ENCODE data around the gene OR2L8. TPM values are rescaled to one million over a fixed set of nuclear protein-coding genes. Genes with fewer than 3 reads are reported as not detected.

The OR2L8 gene
- total RNA-seq, 1 experiment from 2014 or later = not detected

- Histone ChIP-seq H3K27ac (ENCODE audit: low read length) (no peak within 1 kb of the TSS), H3K4me1 (ENCODE audit: control insufficient read depth, insufficient read depth, low read length) (no peaks in the 10 kb centered on the region), H3K36me3 (ENCODE audit: control insufficient read depth, insufficient read depth, low read length) (no peaks in the 10 kb centered on the region), H3K4me3 (ENCODE audit: low read depth in 2 of 2, low read length in 2 of 2) (no peak within 1 kb of the TSS), H3K27me3 (ENCODE audit: control insufficient read depth, insufficient read depth, low read length) (no peaks in the 10 kb centered on the region), H3K9me3 (ENCODE audit: control insufficient read depth, insufficient read depth, low read depth, low read length) (no peaks in the 10 kb centered on the region)
- intact Hi-C loops (cut with micrococcal nuclease; ENCODE audit: unreplicated experiment) = no loop called here
- POLR2A ChIA-PET = no interaction called here
- DNase-seq (ENCODE audit: low read depth, low spot score) (no peak), ATAC-seq (no peak)
- TF ChIP-seq SIN3A (IDR thresholded peaks at IDR 0.05; ENCODE audit: borderline replicate concordance, insufficient read depth, low read depth, low read length) = no peak
- in situ Hi-C loops (cut with HindIII; ENCODE audit: low pct_unique_long_range_greater_than_20kb, low sequenced_read_pairs) = no loop called here
- CTCF ChIA-PET = no interaction called here
- BruUV-seq (replicated peaks) = no TSS peak
These were observed 23.8 kb upstream of the OR2L8 start, which contains the start of gene OR2AJ1 for GRCh38 chr1:247924868-247925267. TSS of gene OR2AJ1 (plus strand) at chr1:247924889. CDS start at chr1:247933769, 8,880 bp downstream.

DNA sequence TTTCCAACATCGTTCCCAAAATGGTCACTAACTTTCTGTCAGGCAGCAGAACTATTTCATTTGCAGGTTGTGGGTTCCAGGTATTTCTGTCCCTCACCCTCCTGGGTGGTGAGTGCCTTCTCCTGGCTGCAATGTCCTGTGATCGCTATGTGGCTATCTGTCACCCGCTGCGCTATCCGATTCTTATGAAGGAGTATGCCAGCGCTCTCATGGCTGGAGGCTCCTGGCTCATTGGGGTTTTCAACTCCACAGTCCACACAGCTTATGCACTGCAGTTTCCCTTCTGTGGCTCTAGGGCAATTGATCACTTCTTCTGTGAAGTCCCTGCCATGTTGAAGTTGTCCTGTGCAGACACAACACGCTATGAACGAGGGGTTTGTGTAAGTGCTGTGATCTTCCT lies 14.7 kb upstream of the OR2L8 start:
- CTCF ChIA-PET = no interaction called here
- ATAC-seq = no peak
- TF ChIP-seq POLR2AphosphoS5 (IDR thresholded peaks at IDR 0.05; ENCODE audit: low read depth, low read length) = no peak
- no peak for TF ChIP-seq TCF7L2 (IDR thresholded peaks at IDR 0.05; ENCODE audit: low read depth, low read length)
- TF ChIP-seq, protein P1, sequence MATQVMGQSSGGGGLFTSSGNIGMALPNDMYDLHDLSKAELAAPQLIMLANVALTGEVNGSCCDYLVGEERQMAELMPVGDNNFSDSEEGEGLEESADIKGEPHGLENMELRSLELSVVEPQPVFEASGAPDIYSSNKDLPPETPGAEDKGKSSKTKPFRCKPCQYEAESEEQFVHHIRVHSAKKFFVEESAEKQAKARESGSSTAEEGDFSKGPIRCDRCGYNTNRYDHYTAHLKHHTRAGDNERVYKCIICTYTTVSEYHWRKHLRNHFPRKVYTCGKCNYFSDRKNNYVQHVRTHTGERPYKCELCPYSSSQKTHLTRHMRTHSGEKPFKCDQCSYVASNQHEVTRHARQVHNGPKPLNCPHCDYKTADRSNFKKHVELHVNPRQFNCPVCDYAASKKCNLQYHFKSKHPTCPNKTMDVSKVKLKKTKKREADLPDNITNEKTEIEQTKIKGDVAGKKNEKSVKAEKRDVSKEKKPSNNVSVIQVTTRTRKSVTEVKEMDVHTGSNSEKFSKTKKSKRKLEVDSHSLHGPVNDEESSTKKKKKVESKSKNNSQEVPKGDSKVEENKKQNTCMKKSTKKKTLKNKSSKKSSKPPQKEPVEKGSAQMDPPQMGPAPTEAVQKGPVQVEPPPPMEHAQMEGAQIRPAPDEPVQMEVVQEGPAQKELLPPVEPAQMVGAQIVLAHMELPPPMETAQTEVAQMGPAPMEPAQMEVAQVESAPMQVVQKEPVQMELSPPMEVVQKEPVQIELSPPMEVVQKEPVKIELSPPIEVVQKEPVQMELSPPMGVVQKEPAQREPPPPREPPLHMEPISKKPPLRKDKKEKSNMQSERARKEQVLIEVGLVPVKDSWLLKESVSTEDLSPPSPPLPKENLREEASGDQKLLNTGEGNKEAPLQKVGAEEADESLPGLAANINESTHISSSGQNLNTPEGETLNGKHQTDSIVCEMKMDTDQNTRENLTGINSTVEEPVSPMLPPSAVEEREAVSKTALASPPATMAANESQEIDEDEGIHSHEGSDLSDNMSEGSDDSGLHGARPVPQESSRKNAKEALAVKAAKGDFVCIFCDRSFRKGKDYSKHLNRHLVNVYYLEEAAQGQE (IDR thresholded peaks at IDR 0.05; ENCODE audit: insufficient read depth in 1 of 2, low read depth in 2 of 2, low read length in 1 of 2) = no peak
- TF ChIP-seq, protein P2, sequence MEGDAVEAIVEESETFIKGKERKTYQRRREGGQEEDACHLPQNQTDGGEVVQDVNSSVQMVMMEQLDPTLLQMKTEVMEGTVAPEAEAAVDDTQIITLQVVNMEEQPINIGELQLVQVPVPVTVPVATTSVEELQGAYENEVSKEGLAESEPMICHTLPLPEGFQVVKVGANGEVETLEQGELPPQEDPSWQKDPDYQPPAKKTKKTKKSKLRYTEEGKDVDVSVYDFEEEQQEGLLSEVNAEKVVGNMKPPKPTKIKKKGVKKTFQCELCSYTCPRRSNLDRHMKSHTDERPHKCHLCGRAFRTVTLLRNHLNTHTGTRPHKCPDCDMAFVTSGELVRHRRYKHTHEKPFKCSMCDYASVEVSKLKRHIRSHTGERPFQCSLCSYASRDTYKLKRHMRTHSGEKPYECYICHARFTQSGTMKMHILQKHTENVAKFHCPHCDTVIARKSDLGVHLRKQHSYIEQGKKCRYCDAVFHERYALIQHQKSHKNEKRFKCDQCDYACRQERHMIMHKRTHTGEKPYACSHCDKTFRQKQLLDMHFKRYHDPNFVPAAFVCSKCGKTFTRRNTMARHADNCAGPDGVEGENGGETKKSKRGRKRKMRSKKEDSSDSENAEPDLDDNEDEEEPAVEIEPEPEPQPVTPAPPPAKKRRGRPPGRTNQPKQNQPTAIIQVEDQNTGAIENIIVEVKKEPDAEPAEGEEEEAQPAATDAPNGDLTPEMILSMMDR (IDR thresholded peaks at IDR 0.05) = no peak
- TF ChIP-seq SIN3A (IDR thresholded peaks at IDR 0.05; ENCODE audit: borderline replicate concordance, insufficient read depth, low read depth, low read length) = no peak
- H3K4me1 ChIP-seq (ENCODE audit: control insufficient read depth, insufficient read depth, low read length) = no peaks in the 10 kb centered on the region
- intact Hi-C loops (cut with micrococcal nuclease; ENCODE audit: unreplicated experiment) = no loop called here
- 0 out of 2 replicates have a peak, but pooled peaks cover 3% of the 10 kb centered on the region for H3K9me3 ChIP-seq (ENCODE audit: control insufficient read depth, insufficient read depth, low read depth, low read length)
- POLR2A ChIA-PET = no interaction called here
- no peak overlapping the region for H3K27ac ChIP-seq (ENCODE audit: low read length)
- H3K36me3 ChIP-seq (ENCODE audit: control insufficient read depth, insufficient read depth, low read length) = no peaks in the 10 kb centered on the region
- BruUV-seq (replicated peaks) = no TSS peak
- no peaks in the 10 kb centered on the region for H3K27me3 ChIP-seq (ENCODE audit: control insufficient read depth, insufficient read depth, low read length)
- no peak for DNase-seq (ENCODE audit: low read depth, low spot score)
- no peak overlapping the region for H3K4me3 ChIP-seq (ENCODE audit: low read depth in 2 of 2, low read length in 2 of 2)
- in situ Hi-C loops (cut with HindIII; ENCODE audit: low pct_unique_long_range_greater_than_20kb, low sequenced_read_pairs) = no loop called here

- Histone ChIP-seq H3K4me1 (ENCODE audit: control insufficient read depth, insufficient read depth, low read length) (no peaks in the 10 kb centered on the region), H3K27me3 (ENCODE audit: control insufficient read depth, insufficient read depth, low read length) (no peaks in the 10 kb centered on the region), H3K36me3 (ENCODE audit: control insufficient read depth, insufficient read depth, low read length) (no peaks in the 10 kb centered on the region), H3K9me3 (ENCODE audit: control insufficient read depth, insufficient read depth, low read depth, low read length) (0 out of 2 replicates have a peak, but pooled peaks cover 3% of the 10 kb centered on the region), H3K27ac (ENCODE audit: low read length) (no peak overlapping the region), H3K4me3 (ENCODE audit: low read depth in 2 of 2, low read length in 2 of 2) (no peak overlapping the region)
- no peak for ATAC-seq
- POLR2A ChIA-PET = no interaction called here
- BruUV-seq (replicated peaks) = no TSS peak
- in situ Hi-C loops (cut with HindIII; ENCODE audit: low pct_unique_long_range_greater_than_20kb, low sequenced_read_pairs) (no loop called here), intact Hi-C loops (cut with micrococcal nuclease; ENCODE audit: unreplicated experiment) (no loop called here)
- no peak for DNase-seq (ENCODE audit: low read depth, low spot score)
- CTCF ChIA-PET = no interaction called here
- TF ChIP-seq, protein P1 (IDR thresholded peaks at IDR 0.05; ENCODE audit: insufficient read depth in 1 of 2, low read depth in 2 of 2, low read length in 1 of 2) = no peak
- TF ChIP-seq POLR2AphosphoS5 (IDR thresholded peaks at IDR 0.05; ENCODE audit: low read depth, low read length) (no peak), SIN3A (IDR thresholded peaks at IDR 0.05; ENCODE audit: borderline replicate concordance, insufficient read depth, low read depth, low read length) (no peak), TCF7L2 (IDR thresholded peaks at IDR 0.05; ENCODE audit: low read depth, low read length) (no peak)
- TF ChIP-seq, protein P2 (IDR thresholded peaks at IDR 0.05) = no peak
These were observed 12.9 kb upstream of the OR2L8 start for GRCh38 chr1:247935781-247936180.
